Activated CD8-positive, alpha-beta memory T cell treated with anti-CD3 and anti-CD28 coated beads, Interleukin-2, amount 50 U/mL, for 24 hours (primary cell): Measurements from ENCODE around the gene SLX4IP.

Experiments used
- DNase-seq: peaks from one replicate; pipeline ENCODE4 v3.0.0-alpha.2; 2020; ENCODE audit errors: extremely low read depth

SLX4IP gene

DNA sequence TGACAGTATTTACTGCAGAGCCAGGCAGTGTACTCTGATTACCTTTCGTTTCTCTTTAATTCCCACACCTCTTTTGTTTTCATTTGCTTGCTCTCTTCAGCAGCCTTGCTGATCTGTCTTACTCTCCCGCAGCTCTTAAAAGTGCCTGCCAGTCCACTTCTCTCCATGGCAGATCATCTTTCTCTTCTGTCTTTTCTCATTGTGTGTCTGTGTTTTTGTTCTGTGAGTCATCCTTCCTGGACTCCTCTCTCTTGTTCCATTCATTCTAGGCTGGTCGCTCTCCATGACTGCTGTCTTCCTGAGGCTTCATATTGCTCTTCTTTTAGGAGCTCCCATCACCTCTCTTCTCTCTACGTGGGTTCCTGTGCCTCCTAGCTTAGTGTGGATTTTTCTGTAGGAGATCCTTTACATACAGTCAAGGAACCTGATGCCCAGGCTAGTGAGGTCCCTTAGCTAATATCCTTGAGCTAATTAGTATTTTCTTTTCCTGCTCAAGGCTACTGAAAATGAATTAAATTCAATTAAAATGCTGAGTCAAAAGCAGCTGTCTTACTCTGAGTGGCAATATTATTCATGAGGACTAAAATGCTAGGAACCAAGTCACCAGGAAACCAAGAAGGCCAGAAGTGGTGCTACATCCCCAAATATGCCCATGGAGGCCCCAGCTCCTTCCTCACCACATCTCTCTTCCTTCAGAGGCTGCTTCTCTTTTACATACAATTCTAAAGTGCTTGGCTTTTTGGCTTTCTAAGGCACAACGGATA, 86.1 kb downstream of the SLX4IP start:
- DNase-seq, result no peak

DNA sequence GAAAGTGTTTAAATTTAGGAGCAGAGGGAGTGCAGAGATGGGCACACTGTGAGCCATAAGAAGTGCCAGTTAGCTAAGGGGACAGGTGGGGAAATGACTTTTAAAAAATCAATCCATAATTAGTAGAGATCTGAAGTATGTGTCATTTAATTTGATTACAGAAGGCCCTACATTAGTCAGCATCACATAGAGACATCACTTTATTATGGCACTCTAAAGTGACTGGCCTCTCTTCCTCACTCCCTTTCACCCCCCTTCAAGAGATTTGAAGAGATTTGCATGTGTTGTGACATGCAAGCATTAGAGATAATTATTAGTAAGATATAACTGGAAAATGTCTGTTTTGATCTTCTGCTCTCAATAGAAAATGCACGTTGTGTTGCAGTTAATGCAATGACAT, 86.7 kb downstream of the SLX4IP start:
- DNase-seq, result no peak

DNA sequence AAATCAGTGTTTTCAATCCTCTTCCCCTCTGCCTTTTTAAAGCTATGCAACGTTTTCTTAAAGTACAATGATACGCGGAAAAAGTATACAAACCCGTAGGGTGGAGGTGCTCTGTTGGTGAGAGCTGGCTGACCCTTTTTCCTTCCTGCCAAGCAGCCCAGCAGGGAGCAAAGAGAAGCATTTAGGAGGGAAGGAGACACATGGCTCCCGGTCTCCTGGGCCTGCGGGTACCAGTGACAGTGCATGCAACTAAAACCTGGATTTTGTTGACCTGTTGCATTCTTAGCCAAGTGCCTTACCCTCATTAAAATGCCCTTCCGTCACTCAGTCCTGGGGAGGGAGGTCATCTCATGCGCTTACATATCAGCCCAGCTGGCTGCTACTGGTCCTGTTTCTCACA, 87.2 kb downstream of the SLX4IP start:
- DNase-seq, result no peak

DNA sequence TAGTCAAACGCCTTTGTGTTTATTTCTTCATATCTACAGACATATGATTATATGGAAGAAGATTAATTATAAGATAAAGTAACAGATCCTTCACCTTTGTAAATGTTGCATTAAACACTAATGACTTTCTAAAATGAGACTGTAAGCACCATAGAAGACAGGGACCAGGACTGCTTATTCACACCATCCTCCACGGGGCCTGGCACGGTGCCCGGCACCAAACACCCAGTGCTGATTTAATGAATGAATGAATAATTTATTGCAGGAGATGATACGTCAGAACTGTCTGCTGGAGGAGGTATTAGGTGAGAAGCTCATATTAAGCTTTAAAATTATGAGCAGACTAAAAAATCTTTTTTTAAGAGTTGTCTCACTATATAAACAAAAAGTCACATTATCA, 88.3 kb downstream of the SLX4IP start:
- no peak for DNase-seq

DNA sequence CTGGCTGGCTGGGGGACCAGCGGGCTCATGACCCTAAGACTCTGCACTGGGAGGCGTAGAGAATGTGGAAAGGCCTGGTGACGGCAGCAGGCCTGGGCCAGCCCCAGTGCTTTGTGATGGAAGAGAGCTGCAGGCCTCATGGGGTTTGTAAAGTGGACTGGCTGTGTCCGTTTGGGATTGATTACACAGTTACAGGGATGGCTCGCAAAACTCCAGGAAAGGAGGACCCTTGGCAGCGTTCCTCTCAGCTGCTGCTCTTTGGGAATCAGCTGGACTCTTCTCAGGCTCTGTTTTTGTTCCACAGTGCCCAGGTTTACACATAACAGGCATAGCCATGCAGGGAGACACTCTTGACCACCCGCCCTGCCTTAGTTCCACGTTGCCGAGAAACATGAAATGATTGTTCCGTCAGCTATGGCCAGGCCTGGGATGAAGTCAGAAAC, 89.0 kb downstream of the SLX4IP start:
- no peak for DNase-seq

DNA sequence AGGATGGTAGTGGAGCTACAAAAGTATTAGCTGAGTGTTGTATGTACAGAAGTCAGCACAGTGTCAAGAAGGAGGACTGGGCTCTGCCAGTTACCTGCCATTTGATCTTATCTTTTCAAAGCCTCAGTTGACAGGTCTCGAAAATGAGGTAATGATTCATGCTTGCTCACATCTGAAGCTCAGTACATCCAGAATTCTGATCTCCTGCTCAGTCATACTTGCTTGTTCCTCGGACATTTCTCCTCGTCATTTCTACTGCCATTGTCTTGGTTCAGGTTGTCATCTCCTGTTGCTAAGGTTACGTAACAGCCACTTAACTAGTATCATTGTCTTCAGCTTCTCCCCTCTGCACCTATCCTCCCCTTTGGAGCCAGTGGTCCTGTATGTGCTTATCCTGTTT, 89.5 kb downstream of the SLX4IP start:
- DNase-seq, result no peak

DNA sequence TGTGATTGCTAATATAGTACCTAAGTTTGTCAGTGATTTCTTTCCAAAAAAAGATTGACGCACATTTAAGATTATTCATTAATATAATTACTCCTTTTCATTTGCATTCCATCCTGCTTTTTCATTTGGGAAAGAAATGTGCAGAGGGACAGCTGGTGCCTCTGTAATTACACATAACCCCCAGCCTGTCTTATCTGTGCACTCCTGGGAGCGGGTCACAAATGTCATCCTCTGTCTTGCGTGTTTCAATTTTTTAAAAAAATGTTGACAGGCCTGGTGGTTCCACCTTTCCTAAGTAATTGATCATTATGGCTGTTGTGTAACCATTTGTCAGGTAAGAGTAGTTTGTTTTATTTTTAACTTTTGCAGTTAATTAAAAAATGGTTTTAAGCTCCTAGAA, 92.7 kb downstream of the SLX4IP start:
- DNase-seq, result no peak

DNA sequence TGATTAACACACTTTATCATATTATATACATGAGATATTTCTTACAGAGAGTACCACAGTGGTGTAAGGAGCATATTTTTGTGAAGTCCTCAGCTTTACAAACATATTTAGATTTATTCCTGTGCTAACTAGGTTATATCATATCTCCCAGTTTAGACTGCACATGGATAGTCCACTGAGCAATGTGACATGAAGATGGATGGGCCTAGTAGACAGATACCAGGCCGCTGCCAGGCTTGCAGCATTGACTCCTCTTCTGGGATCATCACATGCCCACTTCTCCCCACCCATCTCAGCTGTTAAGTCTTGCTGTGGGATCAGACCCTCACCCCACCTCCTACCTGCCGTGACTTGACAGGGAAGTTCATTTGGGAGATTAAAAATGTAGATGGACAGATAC, 95.8 kb downstream of the SLX4IP start:
- DNase-seq, result no peak

DNA sequence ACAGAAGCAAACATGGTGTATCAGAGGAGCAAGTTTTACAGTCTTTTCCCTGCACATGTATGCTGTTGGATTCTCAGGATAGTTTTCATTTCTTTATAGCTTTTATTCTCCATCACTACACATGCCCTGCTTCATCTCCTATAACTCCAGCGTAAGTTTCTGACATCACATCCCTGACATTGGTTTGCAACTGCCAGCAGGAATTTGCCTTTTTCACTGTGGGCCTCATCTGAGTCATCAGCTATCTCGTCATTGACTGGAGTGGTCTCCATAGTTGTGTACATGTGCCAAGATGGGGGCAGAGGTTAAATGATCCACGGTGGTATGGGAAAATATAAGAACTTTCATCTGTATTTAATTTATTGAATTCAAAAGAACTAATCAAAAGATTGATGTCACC, 96.7 kb downstream of the SLX4IP start:
- DNase-seq, result no peak

DNA sequence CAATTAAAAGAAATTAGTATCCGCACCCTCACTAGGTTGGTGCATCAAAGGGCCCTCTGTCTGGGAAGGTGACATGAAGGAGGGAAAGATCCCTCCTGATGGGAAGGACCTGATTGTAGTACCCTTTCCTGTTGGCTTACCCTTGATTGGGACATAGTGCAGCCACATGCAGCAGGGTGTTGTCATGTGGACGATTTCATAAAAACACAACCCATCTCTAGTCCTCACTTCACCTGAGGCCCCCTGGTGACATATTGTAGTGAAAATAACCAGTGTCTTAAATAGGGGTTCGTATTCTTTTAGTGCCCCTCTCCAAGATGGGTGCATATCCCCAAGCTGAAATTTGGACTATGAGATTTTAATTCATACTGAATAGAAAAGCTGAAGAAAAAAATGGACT, 97.3 kb downstream of the SLX4IP start:
- no peak for DNase-seq

DNA sequence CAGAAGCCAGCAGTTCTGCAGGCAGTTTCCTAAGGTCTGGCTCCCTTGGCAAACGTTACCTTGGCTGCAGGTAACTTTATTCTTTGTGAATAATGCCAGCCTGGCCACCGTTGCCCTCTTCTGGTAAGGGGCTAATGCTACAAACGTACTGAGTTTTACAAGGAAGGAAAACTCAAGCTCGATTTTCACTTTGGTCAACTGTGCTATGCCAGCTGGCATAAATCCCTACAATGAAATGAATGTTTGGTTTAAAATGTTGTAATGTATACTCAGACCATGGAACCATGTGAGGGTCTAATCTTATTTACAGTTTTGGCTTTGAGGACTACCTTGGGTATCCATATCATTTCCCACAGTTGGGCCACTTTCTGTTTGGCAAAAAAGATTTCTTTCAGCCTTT, 101.4 kb downstream of the SLX4IP start:
- DNase-seq, result no peak

DNA sequence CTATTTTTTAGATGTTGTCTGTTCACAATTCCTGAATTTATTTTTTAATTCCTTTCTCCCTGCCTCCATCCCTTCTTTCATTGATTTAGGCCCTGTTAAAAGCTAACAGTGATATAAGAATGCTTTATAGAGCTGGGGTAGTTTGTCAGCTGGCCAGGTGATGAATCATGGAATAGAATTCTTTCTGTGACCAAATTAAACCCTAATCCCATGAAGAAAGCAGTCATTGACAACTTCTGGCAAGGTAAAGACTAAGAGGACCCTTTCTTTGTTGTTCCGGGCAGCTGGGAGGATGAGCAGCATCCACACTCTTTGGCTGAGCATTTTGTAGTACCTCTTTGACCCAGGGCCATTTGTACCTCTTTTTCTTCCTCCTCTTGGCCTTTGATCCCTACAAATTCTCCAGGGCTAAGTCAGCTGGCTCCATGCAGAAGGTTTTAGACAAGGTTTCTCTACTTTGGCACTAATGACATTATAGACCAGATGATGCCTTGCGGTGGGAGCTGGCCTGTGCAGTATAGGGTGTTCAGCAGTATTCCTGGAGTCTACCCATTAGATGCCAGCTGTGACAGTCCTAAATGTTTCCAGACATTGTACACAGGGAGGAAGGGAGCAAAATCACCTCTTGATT, 102.9 kb downstream of the SLX4IP start:
- no peak for DNase-seq

DNA sequence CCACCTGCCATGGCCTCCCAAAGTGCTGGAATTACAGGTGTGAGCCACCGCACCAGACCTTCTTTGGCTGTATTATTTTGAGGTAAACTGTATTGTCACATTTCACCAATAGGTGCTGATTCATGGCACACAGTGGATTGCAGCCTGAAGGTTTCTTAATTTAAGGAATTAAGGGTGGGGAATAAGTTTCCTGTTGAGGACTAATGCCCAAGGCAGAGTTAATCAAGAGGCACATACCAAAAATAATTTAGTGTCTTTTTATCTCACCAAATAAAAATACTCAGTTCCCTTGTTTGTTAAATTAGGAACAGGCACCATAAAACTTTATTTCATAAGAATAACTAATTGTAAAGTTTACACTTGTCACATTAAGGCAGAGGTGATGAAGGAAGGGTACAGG, 103.7 kb downstream of the SLX4IP start:
- DNase-seq, result no peak

DNA sequence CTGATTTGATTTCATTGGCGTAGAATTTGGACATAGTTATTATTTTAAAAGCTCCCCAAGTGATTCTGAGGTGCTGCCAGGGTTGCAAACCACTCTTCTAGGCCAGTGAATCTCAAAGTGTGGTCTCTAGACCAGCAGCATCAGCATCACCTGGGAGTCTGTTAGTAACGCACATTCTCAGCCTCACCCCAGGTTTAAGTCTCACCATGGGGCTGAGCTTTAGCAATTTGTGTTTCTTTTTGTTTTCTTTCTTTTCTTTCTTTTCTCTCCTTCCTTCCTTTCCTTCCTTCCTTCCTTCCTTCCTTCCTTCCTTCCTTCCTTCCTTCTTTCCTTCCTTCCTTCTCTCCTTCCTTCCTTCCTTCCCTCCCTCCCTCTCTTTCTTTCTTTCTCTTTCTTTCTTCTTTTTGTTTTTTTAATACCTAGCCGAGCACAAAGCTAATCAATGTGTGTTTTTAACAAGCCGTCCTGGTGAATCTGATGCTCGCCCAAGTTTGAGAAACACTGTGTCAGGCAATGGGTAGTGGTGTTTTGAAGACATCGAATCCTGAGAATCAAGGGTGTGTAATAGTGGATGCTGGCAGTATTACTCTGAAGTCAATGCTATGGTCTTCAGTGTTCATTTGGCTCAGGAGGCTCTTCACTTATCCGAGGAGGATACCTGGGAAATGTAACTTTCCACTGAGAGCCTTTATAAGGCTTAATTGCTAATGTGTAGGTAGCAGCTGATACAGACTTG, 104.9 kb downstream of the SLX4IP start:
- no peak for DNase-seq

DNA sequence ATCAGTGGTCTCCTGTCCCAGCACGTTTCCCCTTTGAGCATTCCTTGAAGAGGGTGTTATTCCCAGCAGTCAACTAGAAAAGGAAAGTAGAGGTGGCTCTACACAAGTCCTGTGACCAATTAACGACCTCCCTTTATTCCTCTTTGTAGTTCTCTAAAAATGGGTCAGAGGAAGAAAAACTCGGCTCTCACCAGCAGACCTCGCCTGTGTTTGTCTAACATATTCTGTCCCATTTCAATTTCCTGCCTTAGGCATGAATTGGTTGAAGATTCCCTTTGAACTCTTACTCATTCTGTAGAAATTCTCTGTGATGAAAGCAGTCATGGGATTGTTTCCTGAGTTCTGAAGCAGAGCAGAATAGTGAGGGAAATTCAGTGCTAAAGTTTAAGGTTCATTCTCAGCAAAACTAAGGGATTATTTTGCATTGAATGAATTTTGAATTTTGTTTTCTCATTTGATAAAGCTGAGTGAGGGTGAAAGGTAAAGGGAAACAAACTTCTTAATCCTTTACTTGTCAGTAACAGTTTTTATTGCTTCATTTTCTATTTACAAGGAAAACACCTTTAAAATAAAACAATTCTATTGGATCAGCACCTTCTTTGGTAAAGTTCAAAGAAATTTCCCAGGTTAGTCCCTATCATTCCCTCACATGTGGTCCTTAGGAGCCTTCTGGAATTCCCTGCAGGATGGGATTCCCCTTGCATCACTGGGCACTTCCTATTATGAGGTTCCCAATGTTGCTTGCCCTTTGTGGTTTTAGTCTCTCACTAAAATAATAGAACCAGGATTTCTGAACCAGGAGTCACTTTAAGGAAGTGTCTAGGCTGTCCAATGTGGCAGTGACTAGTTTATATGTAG, 105.8 kb downstream of the SLX4IP start:
- no peak for DNase-seq

DNA sequence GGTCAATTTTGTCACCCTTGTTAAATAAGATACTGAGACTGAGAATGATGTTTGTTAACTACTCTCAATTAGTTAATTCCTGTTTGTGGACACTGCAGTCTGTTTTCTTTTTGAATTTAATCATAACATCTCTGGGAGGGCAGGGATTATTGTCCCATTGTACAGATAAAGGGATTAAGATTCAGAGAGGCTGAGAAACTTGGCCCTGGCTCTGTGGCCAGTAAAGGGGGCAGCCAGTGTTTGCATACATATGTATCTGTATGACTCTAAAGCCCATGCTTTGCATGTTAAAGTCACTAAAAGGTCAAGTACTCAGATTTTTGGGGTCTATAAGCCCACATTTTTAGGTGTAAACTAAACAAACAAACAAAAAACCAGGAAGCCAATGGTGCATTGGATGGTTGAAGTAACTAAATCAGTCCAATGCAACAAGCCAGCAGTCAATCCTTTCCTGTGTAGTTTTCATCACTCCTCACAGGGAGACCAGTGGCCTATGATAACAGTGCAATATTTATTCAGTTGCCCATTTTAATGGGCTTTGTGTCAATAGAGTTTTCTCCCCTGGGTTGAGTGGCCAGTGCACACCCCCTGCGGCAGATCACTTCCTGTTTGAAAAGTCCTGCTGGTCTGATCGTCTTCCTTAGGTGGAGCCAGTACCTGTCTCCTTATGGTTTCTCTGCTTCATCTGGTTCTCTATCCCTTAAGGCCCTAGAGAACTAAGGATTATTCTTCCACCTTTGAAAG, 106.7 kb downstream of the SLX4IP start:
- DNase-seq, result no peak

DNA sequence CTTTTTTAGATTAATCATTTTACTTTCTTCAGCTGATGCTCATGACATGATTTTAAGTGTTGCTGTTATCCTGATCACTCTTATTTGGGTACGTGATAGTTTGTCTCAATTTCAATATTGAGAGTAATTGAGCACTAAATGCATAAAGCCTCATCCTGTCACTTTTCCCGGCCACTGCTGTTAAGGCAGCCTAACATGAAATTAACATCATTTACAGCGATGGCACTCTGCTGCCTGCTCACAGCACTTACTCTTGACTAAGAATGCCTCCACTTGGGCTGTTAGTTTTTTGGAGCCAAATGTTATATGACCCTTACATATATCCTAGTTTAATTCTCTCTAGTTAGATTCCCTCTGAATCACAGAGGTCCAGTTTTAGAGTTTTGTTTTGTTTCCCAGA, 107.3 kb downstream of the SLX4IP start:
- no peak for DNase-seq

DNA sequence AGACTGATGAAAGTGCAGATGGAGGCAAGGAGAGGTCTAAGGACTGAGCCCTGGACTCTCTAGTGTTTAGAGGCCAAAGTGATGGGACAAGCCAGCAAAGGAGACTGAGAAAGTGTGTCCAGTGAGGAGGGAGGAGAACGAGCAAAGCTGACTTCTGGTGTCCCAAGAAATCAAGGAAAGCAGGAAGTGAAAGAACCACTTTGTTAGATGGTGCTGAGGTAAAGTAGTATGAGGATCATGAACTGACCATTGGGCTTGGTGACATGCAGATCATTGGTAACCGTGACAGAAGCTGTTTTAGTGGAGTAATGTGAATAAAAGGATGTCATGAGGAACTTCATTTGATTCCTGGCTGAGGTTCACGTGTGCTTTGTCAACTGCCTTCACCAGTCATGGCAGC, 108.4 kb downstream of the SLX4IP start:
- no peak for DNase-seq

DNA sequence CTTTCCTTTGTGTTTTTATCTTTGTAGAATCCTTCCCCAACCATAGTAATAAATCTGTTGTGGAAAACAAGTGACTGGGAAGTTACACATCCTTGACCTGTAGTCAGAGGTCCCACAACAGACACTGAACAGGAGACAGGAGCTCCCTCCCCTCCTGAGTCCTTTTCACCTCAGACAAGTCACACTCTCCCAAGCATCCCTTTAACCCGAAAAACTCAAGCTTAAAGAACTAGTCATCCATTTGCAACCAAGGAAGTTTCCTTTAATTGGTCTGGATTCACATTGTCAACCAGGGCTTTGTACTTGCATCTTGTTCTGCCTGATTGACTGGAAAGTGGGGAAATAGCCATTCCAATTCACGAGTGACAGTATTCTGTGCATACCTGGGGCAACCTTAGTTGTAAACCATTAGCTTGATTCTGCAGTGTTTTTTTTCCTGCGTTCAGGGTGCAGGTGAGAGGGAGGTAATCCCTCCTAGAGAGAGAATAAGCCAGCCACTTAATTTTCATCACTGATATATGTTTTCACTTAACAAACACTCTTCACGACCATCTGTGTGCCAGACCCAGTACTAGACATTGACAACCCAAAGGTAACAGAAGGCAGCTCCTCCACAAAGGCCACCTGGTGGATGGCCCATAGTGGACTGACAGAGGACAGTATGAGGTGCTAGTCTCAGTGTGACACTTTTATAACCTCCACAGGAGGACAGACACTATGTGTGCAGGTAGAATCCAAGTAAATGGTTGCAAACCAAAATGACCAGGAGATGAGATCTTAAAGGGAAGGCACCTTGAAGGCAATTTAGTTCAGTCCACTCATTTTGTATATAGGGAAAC, 112.4 kb downstream of the SLX4IP start:
- DNase-seq, result no peak

DNA sequence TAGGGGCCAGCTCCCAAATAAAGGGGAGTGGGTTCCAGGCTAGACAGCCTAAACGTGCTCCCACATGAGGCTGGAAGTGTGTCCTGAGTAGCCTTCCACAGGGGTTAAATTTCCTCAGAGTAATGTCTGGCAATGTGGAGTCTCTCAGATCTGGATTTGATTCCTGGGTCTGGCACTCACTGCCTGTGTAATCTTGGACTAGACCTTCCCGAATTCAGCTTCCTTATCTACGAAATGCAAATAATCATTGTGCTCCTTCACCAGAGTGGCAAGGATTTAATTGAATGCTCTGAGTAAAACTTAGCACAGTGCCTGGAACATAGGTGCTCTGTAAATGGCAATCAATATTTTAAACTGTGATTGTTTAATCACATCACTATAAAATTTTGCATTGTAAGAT, 114.4 kb downstream of the SLX4IP start:
- DNase-seq, result no peak
